Putamen (tissue), 1 donor: ENCODE results near the gene MCRIP1.

Experiments used
- DNase-seq: peaks from one replicate; pipeline ENCODE4 v3.0.0-alpha.2; 2016; ENCODE audit warnings: low spot score

MCRIP1 gene

GRCh38 chr17:81819708-81820107 is 13.4 kb downstream of the MCRIP1 start:
- no peak for DNase-seq

DNA sequence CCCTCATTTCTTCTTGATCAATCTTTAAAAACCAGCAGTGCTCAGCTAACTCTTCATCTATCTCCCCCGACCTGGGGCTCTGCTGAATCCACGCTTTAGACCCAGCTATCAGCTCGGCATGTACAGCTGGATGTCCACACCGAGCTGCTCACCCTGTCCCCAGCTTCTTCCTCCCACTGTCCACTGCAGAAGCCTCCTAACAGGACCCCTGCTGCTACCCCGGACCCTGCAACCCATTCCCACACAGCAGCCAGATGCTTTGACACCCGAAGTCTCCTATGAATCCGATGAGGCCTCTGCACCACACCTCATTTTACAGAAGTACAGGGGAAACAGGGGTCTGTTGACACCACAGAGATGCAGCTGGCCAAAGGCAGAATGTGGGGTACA is 15.3 kb downstream of the MCRIP1 start:
- no peak for DNase-seq

DNA sequence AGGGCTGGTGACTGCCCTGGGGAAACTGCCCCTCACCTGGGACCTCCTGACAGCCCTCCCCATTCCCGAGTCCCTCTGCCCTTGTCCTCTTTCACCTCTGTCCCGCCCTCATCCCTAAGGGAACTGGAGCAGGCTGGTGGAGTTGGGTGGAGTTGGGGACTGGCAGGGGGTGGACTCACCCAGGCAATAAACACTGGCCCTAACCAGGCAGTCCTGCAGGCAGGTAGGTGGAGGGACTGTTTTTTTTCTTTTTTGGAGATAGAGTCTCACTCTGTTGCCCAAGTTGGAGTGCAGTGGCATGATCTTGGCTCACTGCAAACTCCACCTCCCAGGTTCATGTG is 17.5 kb downstream of the MCRIP1 start:
- DNase-seq = no peak

GRCh38 chr17:81814748-81815645 is 18.1 kb downstream of the MCRIP1 start:
- no peak for DNase-seq

GRCh38 chr17:81813861-81814683 is 19.0 kb downstream of the MCRIP1 start:
- DNase-seq = no peak

DNA sequence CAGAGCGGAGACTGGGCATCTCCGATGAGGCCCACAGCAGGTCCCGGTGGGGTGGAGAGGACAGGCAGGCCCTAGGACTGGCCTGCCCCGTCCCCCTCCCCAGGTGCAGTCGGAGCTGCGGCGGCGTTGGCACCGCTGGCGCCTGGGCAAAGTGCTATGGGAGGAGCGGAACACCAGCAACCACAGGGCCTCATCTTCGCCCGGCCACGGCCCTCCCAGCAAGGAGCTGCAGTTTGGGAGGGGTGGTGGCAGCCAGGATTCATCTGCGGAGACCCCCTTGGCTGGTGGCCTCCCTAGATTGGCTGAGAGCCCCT is 19.8 kb downstream of the MCRIP1 start:
- DNase-seq = no peak

GRCh38 chr17:81812571-81813370 is 20.3 kb downstream of the MCRIP1 start:
- no peak for DNase-seq

GRCh38 chr17:81811705-81812570 is 21.2 kb downstream of the MCRIP1 start:
- no peak for DNase-seq

DNA sequence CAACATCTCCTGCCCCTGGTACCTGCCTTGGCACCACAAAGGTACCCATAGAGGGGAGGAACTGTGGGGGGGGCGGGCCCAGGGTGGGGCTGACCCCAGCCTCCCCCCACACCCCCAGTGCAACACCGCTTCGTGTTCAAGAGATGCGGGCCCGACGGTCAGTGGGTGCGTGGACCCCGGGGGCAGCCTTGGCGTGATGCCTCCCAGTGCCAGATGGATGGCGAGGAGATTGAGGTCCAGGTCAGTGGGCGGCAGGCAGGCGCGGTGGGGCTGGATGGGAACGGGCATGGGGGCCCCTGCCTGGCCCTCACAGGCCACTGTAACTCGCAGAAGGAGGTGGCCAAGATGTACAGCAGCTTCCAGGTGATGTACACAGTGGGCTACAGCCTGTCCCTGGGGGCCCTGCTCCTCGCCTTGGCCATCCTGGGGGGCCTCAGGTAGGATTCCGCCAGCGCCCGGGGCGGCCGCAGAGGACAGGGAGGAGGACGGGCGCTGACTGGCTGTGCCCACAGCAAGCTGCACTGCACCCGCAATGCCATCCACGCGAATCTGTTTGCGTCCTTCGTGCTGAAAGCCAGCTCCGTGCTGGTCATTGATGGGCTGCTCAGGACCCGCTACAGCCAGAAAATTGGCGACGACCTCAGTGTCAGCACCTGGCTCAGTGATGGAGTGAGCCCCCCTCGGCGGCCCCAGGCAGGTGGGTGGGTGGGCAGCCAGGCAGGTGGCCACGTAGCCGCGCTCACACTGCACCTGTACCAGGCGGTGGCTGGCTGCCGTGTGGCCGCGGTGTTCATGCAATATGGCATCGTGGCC is 22.0 kb downstream of the MCRIP1 start:
- DNase-seq = no peak

- DNase-seq = no peak
Observed at GRCh38 chr17:81810476-81810875, 22.6 kb downstream of the MCRIP1 start.

DNA sequence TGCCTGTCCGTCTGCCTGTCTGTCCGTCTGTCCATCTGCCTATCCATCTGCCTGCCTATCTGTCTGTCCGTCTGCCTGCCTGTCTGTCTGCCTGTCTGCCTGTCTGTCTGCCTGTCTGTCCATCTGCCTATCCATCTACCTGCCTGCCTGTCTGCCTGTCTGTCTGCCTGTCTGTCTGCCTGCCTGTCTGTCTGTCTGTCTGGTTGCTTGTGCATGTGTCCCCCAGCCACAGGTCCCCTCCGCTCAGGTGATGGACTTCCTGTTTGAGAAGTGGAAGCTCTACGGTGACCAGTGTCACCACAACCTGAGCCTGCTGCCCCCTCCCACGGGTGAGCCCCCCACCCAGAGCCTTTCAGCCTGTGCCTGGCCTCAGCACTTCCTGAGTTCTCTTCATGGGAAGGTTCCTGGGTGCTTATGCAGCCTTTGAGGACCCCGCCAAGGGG is 23.5 kb downstream of the MCRIP1 start:
- DNase-seq = no peak

- no peak for DNase-seq
Observed at GRCh38 chr17:81808778-81809555, 24.1 kb downstream of the MCRIP1 start.

GRCh38 chr17:81807839-81808238 is 25.3 kb downstream of the MCRIP1 start:
- DNase-seq = no peak

GRCh38 chr17:81807210-81807719 is 25.8 kb downstream of the MCRIP1 start:
- DNase-seq = no peak

GRCh38 chr17:81806461-81807209 is 26.5 kb downstream of the MCRIP1 start:
- no peak for DNase-seq

DNA sequence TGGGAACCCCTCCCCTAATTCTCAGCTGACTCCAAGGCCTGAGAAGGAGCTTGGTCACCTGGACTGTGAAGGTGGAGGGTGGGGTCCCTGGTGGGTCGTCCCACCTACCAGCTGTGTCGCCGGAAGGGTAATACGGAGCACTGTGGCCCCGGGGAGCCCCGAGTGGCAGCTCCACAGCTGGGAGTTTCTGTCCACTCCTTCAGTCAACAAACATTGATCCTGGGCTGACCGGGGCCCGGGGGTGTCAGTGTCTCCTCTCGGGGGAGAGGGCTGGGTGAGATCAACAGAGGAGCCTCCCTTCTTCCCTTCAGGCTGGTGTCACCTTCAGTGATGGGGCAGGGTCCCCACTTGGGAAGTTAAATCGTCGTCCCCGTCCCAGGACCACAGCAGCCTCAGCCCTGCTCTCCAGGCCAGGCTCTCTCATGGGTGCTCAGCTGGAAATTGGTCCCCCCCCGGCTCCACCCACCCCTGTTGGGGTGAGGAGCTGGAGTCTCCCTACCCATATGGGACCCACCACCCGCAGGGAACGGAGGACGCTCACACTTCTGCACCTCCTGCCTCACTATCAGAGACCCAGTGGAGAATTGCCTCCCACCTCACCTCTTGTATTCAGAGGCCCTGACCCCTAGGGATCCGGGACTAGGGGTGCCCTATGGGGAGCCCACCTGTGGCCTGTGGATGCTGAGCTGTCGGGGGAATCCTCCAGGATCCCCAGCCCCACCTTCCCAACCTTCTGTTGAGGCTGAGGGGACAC is 27.2 kb downstream of the MCRIP1 start:
- DNase-seq = no peak

DNA sequence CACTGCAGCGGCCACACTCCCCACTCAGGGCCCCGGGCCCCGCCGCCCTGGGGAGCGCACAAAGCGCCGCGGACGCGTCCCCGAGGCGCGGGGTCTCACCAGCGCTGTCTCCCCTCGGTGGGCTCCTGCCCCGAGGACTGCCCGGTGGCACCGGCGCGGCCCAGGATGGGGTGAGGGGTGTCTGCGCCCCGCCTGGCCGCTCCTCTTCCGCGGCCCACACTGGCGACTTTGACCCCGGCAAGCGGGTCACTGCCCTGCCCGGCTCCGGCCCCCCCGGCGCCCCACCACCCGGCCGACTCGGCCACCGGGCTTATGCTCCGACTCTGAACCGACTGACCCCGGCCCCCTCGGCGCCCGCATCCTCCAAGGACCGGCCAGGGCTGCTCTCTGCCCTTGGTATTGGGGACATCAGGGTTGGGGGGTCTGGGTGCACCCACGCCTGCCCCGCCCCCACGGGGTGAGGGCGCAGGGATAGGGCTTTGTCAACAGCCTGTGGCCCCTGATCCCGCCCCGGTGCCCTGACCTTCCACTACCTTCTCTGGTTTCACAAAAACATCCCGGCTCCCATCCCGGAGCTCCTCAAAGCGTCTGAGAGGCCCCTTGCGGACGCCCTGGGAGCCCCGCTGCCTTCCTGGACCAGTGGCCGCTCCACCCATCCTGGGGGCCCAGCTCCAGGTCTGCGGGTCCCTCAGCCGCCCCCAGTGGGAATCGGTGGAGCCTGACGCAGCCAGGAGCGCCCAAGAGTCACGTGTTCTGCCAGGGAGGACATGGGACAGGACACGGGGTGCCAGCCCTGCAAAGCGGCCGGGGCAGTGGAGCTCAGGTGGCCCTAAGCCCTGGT is 28.3 kb downstream of the MCRIP1 start:
- DNase-seq = no peak
